HUDEP-2 (cell line): ENCODE results near the gene RANBP10.

Source experiments
- DNase-seq, 76 experiments: peaks; one replicate each; lab custom pipeline; 2025; ENCODE audit not compliant: unreplicated experiment in 76 of 76; lab: John Stamatoyannopoulos, UW

Gene RANBP10

DNA sequence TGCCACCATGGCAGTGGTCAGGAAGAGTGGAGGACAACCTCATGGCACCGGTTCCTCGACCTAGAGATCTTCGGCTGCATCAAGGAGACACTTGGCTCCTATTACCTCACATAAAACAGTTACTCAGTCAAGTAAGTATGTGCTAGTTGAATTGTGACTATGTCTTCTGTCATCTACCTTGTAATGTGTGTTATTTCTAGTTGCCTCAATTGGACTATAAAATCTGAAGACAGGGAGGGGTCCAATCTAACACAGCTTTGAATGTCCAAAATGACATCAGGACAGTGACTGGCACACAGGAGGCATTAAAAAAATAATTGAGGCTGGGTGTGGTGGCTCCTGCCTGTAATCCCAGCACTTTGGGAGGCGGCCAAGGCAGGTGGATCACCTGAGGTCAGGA is 122.6 kb downstream of the RANBP10 start:
- DNase-seq: no peak

DNA sequence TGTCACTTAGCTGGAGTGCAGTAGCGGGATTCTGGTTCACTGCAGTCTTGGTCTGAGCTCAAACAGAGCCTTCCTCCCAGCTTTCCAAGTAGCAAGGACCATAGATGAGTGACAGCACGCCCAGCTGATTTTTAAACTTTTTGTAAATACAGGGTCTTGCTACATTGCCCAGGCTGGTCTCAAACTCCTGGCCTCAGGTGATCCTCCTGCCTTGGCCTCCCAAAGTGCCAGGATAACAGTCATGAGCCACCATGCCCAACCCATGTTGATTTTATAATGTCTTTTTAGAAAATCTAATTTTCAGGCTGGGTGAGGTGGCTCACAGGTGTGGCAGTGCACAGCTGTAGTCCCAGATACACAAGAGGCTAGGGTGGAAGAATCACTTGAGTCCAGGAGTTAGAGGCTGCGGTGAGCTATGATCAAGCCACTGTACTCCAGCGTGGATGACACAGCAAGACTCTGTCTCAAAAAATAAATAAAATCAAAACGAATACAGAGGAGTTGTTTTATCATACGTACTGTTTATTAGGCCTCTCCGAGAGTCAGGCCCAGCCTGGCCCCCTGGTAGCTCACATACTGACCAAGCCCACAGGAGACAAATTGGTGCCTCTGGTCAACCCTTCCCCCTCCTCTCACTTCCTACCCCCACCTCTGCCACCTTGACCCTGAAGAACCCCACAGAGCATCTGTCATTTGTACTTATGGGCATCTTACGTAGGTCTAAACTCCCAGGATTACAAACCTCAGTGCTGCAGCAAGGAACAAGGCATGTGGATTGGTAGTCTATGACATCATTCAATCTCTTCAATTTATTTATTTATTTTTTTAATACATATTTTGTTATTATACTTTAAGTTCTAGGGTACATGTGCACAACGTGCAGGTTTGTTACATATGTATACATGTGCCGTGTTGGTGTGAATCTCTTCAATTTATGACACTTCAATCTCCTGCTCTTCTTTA is 126.1 kb downstream of the RANBP10 start:
- DNase-seq: no peak

DNA sequence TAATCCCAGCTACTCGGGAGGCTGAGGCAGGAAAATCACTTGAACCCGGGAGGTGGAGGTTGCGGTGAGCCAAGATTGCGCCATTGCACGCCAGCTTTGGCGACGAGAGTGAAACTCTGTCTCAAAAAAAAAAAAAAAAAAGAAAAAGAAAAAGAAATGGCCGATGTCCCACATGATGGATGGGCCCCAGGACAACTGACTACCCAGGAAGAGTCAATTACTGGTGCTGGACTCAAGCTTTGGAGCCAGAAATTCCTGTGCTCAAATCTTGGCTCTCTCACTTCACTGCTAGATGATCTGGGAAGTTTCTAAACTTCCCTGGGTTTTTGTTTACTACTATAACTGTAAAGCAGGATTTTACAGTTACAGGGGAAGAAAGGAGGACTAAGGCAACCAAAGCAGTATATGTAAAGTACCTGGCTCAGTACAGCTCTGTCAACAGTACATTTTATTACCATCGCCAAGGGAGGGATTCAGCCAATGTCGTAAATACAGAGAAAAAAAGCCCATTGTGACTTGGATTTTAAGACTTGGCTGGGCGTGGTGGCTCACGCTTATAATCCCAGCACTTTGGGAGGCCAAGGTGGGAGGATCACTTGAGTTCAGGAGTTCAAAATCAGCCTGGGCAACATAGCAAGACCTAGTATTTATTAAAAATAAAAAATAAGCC is 127.9 kb downstream of the RANBP10 start:
- DNase-seq: no peak

DNA sequence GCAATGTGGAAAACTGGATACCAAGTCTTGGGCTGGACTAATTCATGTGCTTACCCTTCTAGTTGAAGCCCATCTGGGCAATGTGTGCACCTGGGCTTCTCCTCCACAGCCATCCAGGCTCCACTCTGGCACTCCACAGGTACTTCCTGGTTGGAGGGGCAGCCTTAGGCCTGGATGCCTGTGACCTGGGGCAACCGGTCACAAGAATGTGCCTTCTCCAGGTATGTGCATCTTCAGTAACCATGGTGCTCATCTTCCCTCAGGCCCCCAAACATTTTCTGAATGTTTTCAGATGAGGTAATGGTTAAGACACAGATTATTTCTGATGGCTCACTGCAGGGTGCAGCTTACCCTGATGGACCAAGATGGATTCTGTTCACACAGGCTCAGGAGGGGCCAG is 128.6 kb downstream of the RANBP10 start:
- DNase-seq: no peak

DNA sequence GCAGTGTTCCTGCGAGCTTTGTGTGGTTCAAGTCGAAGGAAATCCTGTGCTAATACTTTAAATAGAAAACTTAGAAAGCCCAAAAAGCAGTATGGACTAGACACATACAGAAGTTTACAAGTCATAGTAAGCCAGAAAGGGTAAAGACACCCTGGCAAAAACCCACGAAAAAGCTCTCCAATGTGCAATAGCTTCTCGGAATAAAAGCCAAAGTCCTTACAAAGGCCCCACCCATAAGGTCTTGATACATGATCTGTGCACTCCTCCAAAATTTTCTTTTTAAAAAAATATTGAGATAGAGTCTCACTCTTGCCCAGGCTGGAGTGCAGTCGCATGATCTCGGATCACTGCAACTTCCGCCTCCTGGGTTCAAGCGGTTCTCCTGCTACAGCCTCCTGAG is 129.4 kb downstream of the RANBP10 start:
- no peak for DNase-seq

DNA sequence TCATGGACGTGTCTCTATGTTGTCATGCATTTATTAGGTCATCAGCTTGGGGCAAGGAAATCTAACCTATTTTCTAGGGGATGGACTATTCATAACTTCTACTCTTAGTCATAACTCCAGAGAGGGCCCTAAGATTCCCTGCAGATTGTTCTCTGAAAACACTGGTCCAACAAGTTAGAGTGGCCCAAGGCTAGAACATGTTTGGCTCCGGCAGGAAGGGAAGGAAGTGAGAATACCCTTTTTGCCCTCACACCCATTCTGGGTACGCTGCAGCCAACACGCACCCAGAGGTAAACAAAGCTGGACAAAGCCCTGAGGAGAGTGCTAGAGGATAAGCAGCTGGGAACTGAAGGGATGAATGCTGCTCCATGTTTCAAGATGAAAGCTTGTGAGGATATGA is 129.8 kb downstream of the RANBP10 start:
- DNase-seq: no peak

DNA sequence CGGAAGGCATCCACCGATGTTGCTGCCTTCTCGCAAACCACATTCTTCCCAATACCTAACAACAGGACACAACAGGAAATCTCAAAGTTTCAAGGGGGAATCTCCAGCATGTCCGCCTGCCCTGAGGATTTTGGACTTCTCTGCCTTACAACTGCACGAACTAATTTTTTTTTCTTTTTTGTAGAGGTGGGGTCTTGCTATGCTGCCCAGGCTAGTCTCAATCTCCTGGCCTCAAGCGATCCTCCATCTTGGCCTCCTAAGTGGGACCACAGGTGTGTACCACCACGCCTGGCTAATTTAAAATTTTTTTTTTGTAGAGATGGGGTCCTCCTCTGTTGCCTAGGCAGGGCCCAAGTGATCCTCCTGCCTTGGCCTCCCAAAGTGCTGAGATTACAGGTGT is 130.4 kb downstream of the RANBP10 start:
- no peak for DNase-seq

DNA sequence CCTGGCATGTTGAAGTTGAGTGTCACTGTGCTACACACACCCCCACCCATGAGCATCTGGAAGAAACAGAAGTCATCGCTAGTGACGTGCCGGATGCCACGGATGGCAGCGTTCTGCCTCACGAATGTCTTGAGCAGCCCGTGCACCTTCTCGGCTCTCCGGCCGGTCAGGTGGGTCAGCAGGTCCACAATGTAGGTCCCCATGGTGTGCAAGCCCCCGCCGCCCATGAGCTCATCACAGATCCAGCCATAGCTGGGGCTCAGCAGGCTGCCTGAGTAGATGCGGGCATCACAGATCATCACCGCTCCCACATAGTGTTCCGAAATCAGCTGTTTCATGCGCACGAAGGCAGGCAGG is 130.8 kb downstream of the RANBP10 start:
- DNase-seq: no peak

DNA sequence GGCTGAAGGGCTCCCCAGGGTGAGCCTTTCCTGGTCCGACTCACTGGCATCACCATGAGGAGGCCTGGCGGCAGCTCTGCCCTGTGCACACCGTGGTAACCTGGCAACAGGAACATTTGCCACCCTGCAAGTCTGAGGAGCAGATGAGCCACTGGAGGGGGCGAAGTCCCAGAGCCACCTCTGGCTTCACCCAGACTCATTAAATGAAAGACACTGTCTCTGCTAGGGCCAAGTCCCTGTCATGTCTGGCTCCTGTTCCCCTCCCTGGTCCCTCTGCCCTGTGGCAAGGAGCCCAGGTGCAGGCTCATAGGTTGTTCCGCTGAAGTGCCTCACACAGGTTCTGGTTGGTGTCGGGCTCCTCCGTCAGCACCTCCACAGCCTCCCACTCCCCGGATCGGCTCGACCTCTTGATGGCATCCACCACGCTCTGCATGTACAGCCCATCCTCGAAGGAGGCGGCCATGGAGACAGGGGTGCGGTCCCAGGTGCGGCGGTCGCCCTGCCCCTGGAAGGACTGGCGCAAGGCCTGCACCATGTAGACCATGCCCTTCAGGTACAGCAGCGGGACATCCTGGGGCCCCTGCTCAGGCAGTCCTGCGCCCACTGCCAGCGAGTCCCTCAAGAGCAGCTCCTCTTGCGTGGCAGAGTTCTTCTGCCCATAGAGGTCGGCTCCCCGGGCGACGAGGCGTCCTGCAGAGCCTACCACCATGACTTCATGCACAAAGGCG is 131.3 kb downstream of the RANBP10 start:
- no peak for DNase-seq

DNA sequence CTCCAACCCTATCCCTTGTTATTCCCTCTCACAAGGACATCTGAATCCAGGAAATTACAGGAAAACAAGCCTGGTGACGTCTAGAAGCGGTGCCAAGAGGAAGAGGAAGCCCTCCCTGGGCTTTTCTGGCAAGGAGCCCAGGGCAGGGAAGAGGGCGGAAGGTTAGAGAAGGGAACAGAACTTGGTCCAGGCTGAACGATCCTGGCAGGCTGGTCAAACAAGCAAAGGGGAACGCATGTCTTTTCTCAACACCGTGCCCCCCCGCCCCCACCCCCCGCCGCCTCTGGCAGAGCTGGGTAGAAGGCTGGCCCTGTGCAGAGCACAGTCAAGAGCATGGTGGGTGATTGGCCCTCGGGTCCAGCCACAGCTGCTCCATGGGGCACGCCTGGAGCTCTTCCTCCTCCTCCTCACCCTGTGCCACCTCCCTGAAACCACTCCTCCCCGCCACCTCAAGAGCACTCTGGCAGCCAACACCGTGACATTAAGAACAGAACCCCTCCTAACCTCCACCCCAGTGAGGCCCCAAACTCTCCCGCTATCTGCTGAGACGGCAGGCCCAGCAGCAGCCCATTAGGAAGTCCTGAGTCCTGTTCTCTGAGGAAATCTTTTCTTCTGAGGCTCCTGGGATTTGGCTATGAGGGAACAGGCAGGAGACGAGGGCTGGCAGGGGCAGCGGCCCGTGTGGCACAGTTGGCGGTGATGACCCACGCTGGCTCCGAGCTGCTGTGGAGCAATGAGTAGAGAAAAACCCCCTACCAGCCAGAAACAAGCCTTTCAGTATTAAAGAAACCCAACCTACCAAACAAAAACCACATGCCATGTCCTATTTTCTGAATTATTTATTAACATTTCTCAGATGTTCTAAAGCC is 132.4 kb downstream of the RANBP10 start:
- peak in 54 of 76 experiments; percentile 7 to 78 (median 45) for DNase-seq
